GOT3 (cell line): ENCODE data around the gene NTN5.
"Not testable (repeated sequence)": the region's sequence is repeated elsewhere in the genome, so short reads cannot be mapped to it uniquely, and the experiment has no call there.

ENCODE experiments used
- DNase-seq: peaks from one replicate; lab custom pipeline; 2025; ENCODE audit warnings: mixed read lengths; lab: John Stamatoyannopoulos, UW

NTN5 gene

GRCh38 chr19:48696353-48697010 is 23.7 kb upstream of the NTN5 start:
- no peak for DNase-seq

- no peak for DNase-seq
These were observed 23.0 kb upstream of the NTN5 start, which contains the start of gene FUT2 for GRCh38 chr19:48695743-48696352. TSS of gene FUT2 (plus strand) at chr19:48695971. CDS start at chr19:48702957, 6,986 bp downstream.

- DNase-seq, result not testable (repeated sequence)
These were observed 20.8 kb upstream of the NTN5 start for GRCh38 chr19:48693629-48694028.

GRCh38 chr19:48689449-48689848 is 16.6 kb upstream of the NTN5 start:
- DNase-seq, result no peak

GRCh38 chr19:48687776-48688175 is 15.0 kb upstream of the NTN5 start:
- no peak for DNase-seq

- not testable (repeated sequence) for DNase-seq
These were observed 13.8 kb upstream of the NTN5 start for GRCh38 chr19:48686637-48687036.

GRCh38 chr19:48686088-48686487 is 13.3 kb upstream of the NTN5 start:
- DNase-seq, result no peak

GRCh38 chr19:48685583-48685982 is 12.8 kb upstream of the NTN5 start:
- DNase-seq, result no peak

GRCh38 chr19:48683349-48683748 is 10.5 kb upstream of the NTN5 start:
- no peak for DNase-seq

GRCh38 chr19:48681127-48681470 is 8.3 kb upstream of the NTN5 start:
- no peak for DNase-seq

GRCh38 chr19:48680436-48681126 is 7.8 kb upstream of the NTN5 start:
- no peak for DNase-seq

- not testable (repeated sequence) for DNase-seq
These were observed 7.2 kb upstream of the NTN5 start for GRCh38 chr19:48680006-48680405.

GRCh38 chr19:48678201-48678600 is 5.4 kb upstream of the NTN5 start:
- DNase-seq, result no peak

GRCh38 chr19:48676887-48677286 is 4.1 kb upstream of the NTN5 start:
- no peak for DNase-seq

- DNase-seq, result no peak
These were observed 3.7 kb upstream of the NTN5 start for GRCh38 chr19:48676487-48676886.

- peak; percentile 26 for DNase-seq
These were observed 2.4 kb upstream of the NTN5 start for GRCh38 chr19:48674921-48675824.

- DNase-seq, result no peak
These were observed 1.5 kb upstream of the NTN5 start for GRCh38 chr19:48674216-48674809.

- no peak for DNase-seq
These were observed 751 bp upstream of the NTN5 start for GRCh38 chr19:48673436-48674100.

GRCh38 chr19:48671446-48671995 is 1.3 kb downstream of the NTN5 start:
- DNase-seq, result no peak

- no peak for DNase-seq
These were observed 1.9 kb downstream of the NTN5 start for GRCh38 chr19:48670699-48671445.
